ENCODE measurements around the gene HTR3D.

GRCh38 chr3:184067573-184068055 is 36.1 kb downstream of the HTR3D start:
- TF ChIP-seq POLR2AphosphoS5 (IDR thresholded peaks at IDR 0.05) (no peak), POLR2A (IDR thresholded peaks at IDR 0.05) (no peak), CTCF (IDR thresholded peaks at IDR 0.05) (no peak)

Data from suprapubic skin (tissue), 4 donors.